ENCODE results near the gene GIMAP8.

GIMAP8 gene

GRCh38 chr7:150461520-150461919 is 11.1 kb downstream of the GIMAP8 start:
- POLR2A ChIA-PET (ENCODE audit: low non-redundant PET) = no interaction called here
- no peak for DNase-seq (ENCODE audit: low spot score)
- TF ChIP-seq, protein P1, sequence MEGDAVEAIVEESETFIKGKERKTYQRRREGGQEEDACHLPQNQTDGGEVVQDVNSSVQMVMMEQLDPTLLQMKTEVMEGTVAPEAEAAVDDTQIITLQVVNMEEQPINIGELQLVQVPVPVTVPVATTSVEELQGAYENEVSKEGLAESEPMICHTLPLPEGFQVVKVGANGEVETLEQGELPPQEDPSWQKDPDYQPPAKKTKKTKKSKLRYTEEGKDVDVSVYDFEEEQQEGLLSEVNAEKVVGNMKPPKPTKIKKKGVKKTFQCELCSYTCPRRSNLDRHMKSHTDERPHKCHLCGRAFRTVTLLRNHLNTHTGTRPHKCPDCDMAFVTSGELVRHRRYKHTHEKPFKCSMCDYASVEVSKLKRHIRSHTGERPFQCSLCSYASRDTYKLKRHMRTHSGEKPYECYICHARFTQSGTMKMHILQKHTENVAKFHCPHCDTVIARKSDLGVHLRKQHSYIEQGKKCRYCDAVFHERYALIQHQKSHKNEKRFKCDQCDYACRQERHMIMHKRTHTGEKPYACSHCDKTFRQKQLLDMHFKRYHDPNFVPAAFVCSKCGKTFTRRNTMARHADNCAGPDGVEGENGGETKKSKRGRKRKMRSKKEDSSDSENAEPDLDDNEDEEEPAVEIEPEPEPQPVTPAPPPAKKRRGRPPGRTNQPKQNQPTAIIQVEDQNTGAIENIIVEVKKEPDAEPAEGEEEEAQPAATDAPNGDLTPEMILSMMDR (conservative IDR thresholded peaks at IDR 0.05; ENCODE audit: low read depth) = no peak
- CTCF ChIA-PET = no interaction called here
- no peak overlapping the region for H3K27ac ChIP-seq

- POLR2A ChIA-PET (ENCODE audit: low non-redundant PET) = no interaction called here
- no peak for DNase-seq (ENCODE audit: low spot score)
- no peak overlapping the region for H3K27ac ChIP-seq
- CTCF ChIA-PET = no interaction called here
- TF ChIP-seq, protein P1 (conservative IDR thresholded peaks at IDR 0.05; ENCODE audit: low read depth) = no peak
These were observed 12.0 kb downstream of the GIMAP8 start for GRCh38 chr7:150462413-150462812.

DNA sequence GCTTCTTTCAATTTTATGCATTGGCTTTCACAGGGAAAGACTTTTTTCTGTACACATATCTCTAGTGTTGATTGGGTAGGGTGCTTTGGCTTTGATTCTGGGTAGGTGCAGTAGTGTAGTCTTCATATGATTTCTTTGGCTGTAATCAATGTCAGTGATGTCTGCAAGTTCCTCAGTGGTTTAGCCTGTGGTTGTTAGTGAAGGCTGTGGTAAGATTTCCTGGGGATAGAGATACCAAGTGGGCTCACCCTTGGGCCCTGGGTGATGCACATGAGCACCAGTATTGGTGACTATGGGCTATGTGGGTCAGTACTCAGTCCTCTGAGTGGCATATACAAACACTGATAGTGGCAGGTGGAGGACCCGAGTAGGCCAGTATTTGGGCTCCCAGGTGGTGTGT is 13.0 kb downstream of the GIMAP8 start:
- TF ChIP-seq, protein P1 (conservative IDR thresholded peaks at IDR 0.05; ENCODE audit: low read depth) = no peak
- POLR2A ChIA-PET (ENCODE audit: low non-redundant PET) = no interaction called here
- no peak overlapping the region for H3K27ac ChIP-seq
- CTCF ChIA-PET = no interaction called here
- no peak for DNase-seq (ENCODE audit: low spot score)

- CTCF ChIA-PET = no interaction called here
- POLR2A ChIA-PET (ENCODE audit: low non-redundant PET) = no interaction called here
These were observed 14.5 kb downstream of the GIMAP8 start for GRCh38 chr7:150464962-150465361.

DNA sequence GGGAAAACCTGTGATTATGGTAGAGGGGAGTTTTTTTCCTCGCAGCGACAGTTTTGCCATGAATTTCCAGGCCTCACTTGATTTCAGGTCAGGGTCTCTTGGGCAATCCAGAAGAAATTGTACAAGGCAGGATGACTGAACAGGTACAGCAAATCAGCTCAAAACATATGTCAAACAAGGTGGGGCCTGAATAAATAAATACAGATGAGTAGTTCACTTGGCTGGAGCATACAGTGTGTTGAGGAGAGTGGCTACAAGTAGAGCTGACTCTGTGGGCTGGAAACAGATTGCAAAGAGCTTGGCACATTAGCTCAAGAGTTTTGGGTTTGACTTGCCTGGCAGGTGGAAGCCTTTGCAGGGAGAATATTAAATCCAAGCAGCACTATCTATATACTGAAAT is 15.0 kb downstream of the GIMAP8 start:
- no peak for DNase-seq (ENCODE audit: low spot score)
- ChIA-PET POLR2A (ENCODE audit: low non-redundant PET) (no interaction called here), CTCF (no interaction called here)

More at GRCh38 chr7:150464962-150465361, 14.5 kb downstream of the GIMAP8 start:
- H3K27ac ChIP-seq = no peak overlapping the region
- no peak for DNase-seq (ENCODE audit: low spot score)
- TF ChIP-seq, protein P1 (conservative IDR thresholded peaks at IDR 0.05; ENCODE audit: low read depth) = no peak

DNA sequence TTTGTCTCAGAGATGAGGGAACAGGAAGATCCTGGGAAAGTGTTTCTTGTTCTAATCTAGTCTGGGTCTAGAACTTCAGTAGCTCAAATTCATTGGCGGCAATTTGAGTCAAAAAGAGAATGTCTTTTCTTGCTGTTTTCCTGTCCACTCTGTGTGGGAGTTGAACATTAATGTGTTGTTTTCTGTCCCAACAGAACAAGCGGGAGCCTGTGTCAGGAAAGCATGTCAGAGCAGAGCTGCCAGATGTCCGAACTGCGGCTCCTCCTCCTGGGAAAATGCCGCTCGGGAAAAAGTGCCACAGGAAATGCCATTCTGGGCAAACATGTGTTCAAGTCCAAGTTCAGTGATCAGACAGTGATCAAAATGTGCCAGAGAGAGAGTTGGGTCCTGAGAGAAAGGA is 16.0 kb downstream of the GIMAP8 start:
- DNase-seq (ENCODE audit: low spot score) = peak; percentile 11
- TF ChIP-seq, protein P1 (conservative IDR thresholded peaks at IDR 0.05; ENCODE audit: low read depth) = no peak
- no peak overlapping the region for H3K27ac ChIP-seq
- CTCF ChIA-PET = interaction anchor here (0.6 to 0.7 kb wide), 2 partner anchors 95 to 505 kb away, joined by 3 to 5 read pairs; no protein-coding TSS in a partner anchor
- POLR2A ChIA-PET (ENCODE audit: low non-redundant PET) = no interaction called here

More for the DNA sequence above, 15.0 kb downstream of the GIMAP8 start:
- TF ChIP-seq, protein P1 (conservative IDR thresholded peaks at IDR 0.05; ENCODE audit: low read depth) = no peak
- no peak overlapping the region for H3K27ac ChIP-seq

DNA sequence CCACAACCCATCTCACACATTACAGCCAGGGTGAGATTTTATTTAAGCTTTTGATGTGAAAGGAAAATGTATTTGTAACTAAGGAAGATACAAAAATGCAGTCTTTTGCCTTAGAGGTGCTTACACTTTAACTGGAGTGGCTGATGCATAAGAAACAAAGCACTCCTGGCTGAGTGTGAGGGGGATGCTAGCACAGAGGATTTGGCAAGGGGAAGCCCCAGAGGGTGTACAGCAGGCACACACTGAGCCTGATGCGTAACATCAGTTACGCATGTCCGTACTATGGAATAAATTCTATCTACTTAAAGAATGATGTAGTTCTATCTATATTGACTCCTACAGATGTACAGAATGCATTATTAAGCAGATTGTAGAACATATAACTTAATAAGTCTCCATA is 17.8 kb downstream of the GIMAP8 start:
- no peak overlapping the region for H3K27ac ChIP-seq
- DNase-seq (ENCODE audit: low spot score) = no peak
- ChIA-PET POLR2A (ENCODE audit: low non-redundant PET) (no interaction called here), CTCF (no interaction called here)
- TF ChIP-seq, protein P1 (conservative IDR thresholded peaks at IDR 0.05; ENCODE audit: low read depth) = no peak
